Measurements from ENCODE around the gene DCX. TPM values are rescaled to one million over a fixed set of nuclear protein-coding genes. Genes with fewer than 3 reads are reported as not detected.

DCX gene
- total RNA-seq, 2 donors from 2014 or later, result not detected

DNA sequence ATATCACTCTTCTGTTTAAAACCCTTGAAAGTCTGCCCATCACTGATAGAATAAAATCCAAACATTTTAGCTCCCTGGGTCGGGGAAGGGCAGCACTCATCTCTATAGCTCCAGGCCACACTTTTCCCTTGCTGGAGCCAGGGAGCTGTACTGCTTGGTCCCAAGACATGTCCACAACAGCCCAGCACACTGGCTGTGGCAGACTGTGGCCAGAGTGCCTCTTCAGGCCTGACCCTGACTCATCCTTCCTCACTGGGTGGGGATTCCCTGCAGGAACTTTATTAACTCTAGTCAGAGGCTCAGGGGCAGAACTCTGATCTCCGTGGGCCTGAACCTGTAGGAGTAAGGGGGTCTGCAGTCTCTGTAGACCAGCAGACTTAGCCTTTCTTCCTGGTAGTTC, 71.9 kb downstream of the DCX start:
- peaks cover 0 to 4% of the 10 kb centered on the region in 2 donors for H3K9me3 Mint-ChIP-seq
- no peak overlapping the region for H3K27ac Mint-ChIP-seq
- no peaks in the 10 kb centered on the region for H3K36me3 Mint-ChIP-seq
- DNase-seq (ENCODE audit: low spot score in 2 of 2), result no peak
- ATAC-seq, result no peak

DNA sequence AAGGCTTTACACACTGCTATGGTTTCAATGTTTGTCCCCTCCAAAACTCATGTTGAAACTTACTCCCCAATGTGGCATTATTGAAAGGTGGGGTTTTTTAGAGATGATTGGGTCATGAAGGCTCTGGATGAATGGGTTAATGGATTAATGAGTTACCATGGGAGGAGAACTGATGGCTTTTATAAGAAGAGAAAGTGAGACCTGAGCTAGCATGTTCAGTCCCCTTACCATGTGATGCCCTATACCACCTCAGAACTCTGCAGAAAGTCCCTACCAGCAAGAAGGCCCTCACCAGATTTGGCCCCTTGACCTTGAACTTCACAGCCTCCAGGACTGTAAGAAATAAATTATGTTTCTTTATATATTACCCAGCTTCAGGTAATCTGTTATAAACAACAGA, 72.8 kb downstream of the DCX start:
- Mint-ChIP-seq H3K27ac (no peak overlapping the region), H3K36me3 (no peaks in the 10 kb centered on the region), H3K9me3 (peaks cover 0 to 4% of the 10 kb centered on the region in 2 donors)
- no peak for ATAC-seq
- DNase-seq (ENCODE audit: low spot score in 2 of 2), result no peak

DNA sequence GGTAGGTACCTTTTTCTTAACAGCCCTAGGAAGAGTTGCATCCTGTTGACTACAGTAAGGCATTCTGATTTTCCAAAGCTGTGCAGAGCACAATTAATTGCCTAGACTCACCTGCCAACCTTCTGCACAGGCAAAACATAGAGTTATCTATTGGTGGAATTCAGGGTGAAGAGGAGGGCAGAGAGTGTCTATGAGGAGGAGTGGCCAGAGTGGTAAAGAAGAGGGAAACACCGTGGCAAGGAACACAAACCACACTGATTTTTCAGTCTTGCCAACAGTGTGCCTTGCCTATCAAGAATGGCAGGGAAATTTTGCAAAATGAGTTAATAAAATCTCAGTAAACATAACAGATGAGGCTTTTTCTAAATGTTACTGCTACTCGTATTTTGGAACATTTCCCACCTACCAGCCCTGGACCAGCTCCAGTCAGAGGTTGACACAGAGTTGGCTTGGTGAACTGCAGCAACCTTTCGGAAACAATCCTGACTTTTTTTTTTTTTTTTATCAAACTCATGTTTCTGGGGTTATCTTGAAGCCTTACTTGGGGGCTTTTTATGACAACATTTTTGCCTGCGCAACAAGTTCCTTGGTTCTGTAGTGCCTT, 73.8 kb downstream of the DCX start:
- peaks cover 0 to 4% of the 10 kb centered on the region in 2 donors for H3K9me3 Mint-ChIP-seq
- H3K36me3 Mint-ChIP-seq, result no peaks in the 10 kb centered on the region
- ATAC-seq, result no peak
- H3K27ac Mint-ChIP-seq, result no peak overlapping the region
- no peak for DNase-seq (ENCODE audit: low spot score in 2 of 2)

DNA sequence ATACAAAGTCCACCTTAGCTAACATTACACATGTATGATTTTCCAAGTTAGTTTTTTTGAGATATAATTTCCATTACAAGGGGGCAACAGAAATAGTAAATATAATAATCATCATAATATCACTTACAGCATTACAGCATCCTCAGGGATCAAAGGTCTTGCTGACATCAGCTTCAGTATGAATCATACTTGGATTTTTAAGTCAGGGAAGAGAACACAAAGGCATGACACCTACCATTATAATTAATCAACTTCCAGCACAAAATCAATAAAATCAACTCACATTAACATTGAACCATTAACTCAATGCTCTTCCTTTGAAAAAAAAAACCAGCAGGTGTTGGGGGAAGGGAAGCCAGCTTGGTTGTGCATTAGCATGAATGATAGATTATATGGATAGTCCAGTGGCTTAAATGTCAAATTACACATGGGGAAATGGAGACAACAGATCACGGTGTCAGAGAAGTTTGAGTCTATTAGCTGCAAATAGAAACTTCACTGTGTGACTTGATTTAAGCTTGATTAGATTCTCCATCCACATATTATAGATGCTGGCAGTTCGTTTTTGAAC, 74.8 kb downstream of the DCX start:
- no peaks in the 10 kb centered on the region for H3K9me3 Mint-ChIP-seq
- no peak for DNase-seq (ENCODE audit: low spot score in 2 of 2)
- H3K27ac Mint-ChIP-seq, result no peak overlapping the region
- no peaks in the 10 kb centered on the region for H3K36me3 Mint-ChIP-seq
- ATAC-seq, result no peak

DNA sequence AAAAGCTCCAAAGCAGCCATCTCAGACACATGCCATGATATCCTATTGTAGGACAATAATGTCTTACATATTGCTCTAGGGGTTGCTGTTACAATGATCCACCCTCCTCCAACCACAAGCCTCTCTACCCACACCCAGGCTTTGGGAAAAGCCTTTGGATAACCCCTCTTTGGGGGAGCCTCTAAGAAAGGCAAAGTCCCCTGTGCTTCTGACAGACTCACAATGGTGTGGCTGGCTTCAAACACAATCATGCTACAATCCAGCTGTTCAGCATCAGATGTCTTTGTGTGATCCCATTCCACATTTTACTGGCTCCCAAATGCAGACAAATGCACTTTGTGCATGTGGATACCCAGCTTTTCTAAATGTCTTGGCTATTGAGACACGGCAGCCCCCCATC, 75.9 kb downstream of the DCX start:
- Mint-ChIP-seq H3K27ac (no peak overlapping the region), H3K36me3 (no peaks in the 10 kb centered on the region), H3K9me3 (no peaks in the 10 kb centered on the region)
- no peak for ATAC-seq
- no peak for DNase-seq (ENCODE audit: low spot score in 2 of 2)

DNA sequence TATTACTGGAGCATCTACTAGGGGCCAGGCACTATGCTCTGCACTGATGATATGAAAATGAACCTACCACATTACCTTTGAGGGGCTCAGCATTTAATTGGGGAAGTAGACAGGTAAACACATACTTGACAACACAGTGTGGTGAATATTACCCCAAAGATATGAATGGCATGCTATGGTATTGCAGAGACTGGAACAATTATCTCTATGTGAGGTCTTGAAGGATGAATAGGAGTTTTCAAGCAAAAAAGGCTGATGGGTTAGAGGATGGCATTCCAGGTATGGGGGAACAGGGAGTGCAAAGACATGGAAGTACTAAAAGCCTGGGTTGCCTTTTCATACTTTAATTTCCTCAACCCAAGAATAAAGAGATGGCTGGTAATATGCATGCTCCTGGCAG, 82.6 kb downstream of the DCX start:
- H3K36me3 Mint-ChIP-seq, result no peaks in the 10 kb centered on the region
- ATAC-seq (no peak), DNase-seq (ENCODE audit: low spot score in 2 of 2) (no peak)
- no peaks in the 10 kb centered on the region for H3K9me3 Mint-ChIP-seq
- H3K27ac Mint-ChIP-seq, result no peak overlapping the region

DNA sequence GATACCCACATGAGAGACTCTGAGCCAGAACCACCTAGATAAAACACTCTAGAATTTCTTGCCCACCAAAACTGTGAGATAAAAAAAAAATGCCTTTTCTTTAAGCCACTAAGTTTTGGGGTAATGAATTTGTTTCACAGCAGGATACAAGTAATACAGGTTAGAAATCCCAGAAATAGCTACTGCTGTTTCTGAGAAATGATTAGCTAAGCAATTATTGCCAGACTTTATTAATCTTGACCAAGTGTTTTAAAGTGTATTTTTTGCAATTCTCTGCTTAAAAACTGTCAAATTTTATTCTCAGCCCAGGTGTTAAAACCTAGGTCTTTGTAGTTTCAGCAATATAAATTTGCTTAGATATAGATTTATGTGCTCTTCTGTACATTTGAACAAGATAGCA, 83.1 kb downstream of the DCX start:
- Mint-ChIP-seq H3K36me3 (no peaks in the 10 kb centered on the region), H3K27ac (no peak overlapping the region), H3K9me3 (no peaks in the 10 kb centered on the region)
- ATAC-seq (no peak), DNase-seq (ENCODE audit: low spot score in 2 of 2) (no peak)

DNA sequence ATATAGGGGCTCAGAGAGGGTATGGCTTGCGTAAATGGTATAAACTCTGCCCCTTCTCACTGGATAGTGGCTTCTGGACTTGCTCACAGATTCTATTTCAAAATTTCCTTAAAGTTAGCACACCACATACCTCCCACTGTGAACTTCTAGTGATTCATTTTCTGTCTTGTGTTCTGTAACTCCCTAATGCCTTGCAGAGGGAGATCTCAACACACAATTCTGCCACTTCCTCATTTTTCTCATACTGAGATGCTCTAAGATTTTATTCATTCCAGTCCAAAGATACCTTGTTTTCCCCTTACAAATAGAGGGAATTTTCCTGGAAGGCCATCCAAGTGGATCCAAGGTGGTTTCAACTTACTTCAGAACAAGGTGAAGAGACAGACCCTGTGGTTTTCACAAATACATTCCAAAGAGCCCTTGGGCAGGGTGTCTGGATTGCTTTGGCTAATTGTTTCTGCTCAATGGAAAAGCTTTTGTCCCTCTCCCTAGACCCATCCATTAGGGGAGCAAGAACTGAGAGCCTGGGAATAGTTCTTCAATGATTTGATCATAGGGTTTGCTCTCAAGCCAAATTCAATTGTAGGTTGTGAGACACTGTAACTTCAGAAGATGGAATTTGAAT, 89.6 kb downstream of the DCX start:
- ATAC-seq (no peak), DNase-seq (ENCODE audit: low spot score in 2 of 2) (no peak)
- Mint-ChIP-seq H3K36me3 (no peaks in the 10 kb centered on the region), H3K27ac (no peak overlapping the region), H3K9me3 (no peaks in the 10 kb centered on the region)

DNA sequence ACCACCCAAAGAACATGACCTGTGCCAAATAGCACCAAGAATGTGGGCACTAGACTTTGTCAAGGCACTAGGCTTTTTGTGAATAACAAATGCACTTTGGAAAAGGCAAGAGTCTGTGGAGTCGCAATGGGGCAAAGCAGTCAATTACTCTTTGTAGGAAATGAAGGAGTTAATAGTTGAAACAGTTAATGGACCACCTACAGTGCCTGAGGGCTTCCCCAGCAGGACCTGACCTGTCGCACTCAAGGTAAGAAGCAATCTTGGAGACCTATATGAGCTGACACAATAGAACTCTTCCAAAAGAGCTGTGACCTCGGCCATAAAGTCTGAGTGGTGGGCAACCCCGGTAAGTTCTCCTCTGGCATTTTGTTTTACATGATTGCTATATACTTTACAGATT, 92.5 kb downstream of the DCX start:
- ATAC-seq (no peak), DNase-seq (ENCODE audit: low spot score in 2 of 2) (no peak)
- H3K27ac Mint-ChIP-seq, result no peak overlapping the region
- H3K36me3 Mint-ChIP-seq, result no peaks in the 10 kb centered on the region
- no peaks in the 10 kb centered on the region for H3K9me3 Mint-ChIP-seq

DNA sequence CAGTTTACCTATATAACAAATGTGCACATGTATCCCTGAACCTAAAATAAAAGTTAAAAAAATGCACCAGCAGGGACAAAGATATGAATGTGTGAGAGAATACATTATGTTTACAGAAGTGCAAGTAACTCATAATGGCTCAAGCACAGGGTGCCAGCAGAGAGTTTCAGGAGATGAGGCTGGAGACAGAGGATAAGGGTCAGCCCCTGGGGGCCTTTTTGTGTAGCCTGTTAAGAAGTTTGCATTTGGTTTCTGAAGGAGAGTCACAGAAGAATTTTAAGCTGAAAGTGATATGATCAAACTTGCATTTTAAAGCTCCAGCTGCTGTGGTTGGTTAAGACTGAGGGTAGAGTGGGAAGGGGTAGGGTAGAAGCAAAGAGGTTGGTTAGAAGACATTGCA, 93.1 kb downstream of the DCX start:
- Mint-ChIP-seq H3K36me3 (no peaks in the 10 kb centered on the region), H3K9me3 (no peaks in the 10 kb centered on the region), H3K27ac (no peak overlapping the region)
- ATAC-seq, result no peak
- DNase-seq (ENCODE audit: low spot score in 2 of 2), result no peak

DNA sequence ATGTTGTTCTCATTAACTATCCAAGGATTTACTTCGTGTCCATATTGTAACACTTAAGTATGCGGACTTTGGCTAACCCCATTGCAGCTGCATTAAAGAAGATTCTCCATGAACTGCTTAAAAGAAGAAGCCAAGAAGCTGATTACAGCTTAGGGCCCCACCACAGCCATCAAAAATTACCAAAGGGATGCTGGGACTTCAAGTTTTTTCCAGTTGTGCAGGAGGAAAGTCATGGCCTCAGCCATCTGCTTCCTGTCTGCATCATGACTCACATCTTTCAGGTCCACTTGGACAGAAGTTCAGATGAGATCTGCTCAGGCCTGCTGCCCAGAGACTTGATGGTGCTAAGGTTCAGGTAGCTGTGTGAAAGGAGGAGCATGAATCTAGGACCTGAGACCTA, 102.9 kb downstream of the DCX start:
- no peaks in the 10 kb centered on the region for H3K9me3 Mint-ChIP-seq
- H3K36me3 Mint-ChIP-seq, result no peaks in the 10 kb centered on the region
- no peak for DNase-seq (ENCODE audit: low spot score in 2 of 2)
- ATAC-seq, result no peak
- no peak overlapping the region for H3K27ac Mint-ChIP-seq

DNA sequence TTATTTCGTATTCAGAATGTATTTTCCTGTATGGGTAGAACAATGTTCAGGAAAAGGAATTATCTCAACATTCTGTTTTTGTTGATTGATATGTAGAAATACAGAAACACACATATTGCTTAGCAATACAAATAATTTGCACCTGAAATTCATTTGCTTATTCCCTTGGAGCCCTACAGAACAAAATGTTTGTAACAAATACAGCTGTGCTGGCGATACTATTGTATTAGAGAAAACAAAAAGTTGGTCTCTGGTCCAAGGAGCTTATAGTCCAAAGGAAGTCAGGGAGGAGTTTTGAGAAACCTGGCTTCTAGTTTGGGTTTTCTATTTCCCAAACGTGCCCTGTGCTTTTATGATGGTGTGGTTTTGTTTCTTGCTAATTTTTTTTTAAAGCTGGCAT, 104.0 kb downstream of the DCX start:
- ATAC-seq (no peak), DNase-seq (ENCODE audit: low spot score in 2 of 2) (no peak)
- Mint-ChIP-seq H3K9me3 (no peaks in the 10 kb centered on the region), H3K27ac (no peak overlapping the region), H3K36me3 (no peaks in the 10 kb centered on the region)

DNA sequence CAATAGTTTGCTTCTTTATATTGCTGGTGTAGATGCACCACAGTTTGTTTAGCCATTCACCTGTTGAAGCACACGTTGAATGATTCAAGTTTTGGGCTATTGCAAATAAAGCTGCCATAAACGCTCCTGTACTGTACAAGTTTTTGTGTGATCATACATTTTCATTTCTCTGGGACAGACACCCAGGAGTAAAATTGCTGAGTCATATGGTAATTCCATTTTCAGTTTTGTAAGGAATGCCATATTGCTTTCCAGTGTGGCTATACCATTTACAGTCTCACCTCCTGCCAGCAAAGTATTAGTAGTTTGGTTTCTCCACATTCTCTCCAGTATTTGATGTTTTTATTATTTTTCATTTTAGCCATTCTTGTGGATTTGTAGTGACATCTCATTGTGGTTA, 109.7 kb downstream of the DCX start:
- Mint-ChIP-seq H3K27ac (no peak overlapping the region), H3K36me3 (no peaks in the 10 kb centered on the region), H3K9me3 (no peaks in the 10 kb centered on the region)
- ATAC-seq (no peak), DNase-seq (ENCODE audit: low spot score in 2 of 2) (no peak)

DNA sequence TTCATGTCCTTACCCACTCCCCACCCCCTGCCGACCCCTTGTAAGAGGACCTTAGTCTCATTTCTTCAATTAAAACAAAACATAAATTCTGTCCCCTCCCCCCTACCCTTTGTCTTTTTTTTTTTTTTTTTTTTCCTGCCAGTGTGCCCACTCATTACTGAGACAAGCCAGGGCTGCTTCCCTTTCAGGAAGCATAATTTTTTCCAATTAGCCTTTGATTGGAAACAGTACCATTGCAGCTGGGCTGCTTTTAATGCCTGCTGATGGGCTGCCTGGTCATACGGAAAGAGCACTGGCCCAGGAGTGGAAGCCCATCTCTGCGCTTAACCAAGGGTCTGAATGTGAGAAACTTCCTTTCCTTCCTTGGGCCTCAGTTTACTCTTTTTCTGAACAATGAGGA, 123.2 kb downstream of the DCX start:
- DNase-seq (ENCODE audit: low spot score in 2 of 2) (no peak), ATAC-seq (no peak)
- Mint-ChIP-seq H3K27ac (no peak overlapping the region), H3K36me3 (no peaks in the 10 kb centered on the region), H3K9me3 (no peaks in the 10 kb centered on the region)

DNA sequence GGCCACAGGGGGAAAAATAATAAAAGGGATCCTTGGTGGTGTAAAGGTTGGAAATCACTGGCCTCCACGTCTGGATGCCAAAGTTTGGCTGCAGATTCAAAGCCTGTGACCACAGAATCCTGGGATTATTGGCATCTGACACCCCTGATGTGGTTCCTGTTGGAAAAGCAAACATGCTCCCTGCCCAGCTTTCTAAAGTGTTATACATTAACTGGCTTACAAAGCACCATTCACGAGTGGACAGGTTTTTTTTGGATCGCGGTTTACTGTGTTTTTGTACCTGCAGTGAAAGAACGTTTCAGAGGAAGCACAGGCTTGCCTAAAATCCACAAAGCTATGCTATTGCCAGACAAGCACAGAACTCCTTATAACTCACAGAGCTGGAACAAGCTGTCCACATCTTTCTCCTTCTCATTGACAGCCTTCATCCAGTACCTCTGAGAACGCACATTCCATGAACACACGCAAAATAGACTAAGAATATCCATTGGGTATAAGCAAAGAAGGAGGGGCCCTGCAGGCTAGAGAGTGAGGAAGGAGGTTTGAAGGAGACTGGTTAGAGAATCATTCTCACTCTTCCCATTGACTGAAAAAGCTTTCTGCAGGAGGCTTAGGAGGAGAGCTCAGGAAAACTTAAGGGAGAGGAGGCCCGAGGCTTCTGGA, 127.2 kb downstream of the DCX start:
- Mint-ChIP-seq H3K36me3 (no peaks in the 10 kb centered on the region), H3K27ac (no peak overlapping the region), H3K9me3 (peaks cover 0 to 3% of the 10 kb centered on the region in 2 donors)
- no peak for DNase-seq (ENCODE audit: low spot score in 2 of 2)
- ATAC-seq, result no peak

DNA sequence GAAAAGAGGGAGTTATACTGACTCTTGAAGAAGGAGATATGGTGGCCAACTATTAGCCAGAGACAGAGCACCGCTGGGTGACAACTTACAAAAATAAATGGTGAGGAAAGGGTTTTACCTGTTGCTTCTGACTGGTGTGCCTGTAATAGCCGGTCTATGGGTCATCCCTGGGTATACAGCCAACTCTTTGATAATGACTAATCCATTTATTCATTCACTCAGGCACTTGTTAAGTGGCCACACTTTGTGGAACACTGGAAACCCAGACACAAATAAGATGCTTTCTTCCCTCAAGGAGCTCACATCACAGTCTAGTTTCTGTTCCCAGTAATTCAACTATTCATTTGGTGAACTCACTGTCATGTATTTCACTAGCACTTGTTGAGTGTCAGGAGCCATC, 128.5 kb downstream of the DCX start:
- ATAC-seq (no peak), DNase-seq (ENCODE audit: low spot score in 2 of 2) (no peak)
- H3K36me3 Mint-ChIP-seq, result no peaks in the 10 kb centered on the region
- no peak overlapping the region for H3K27ac Mint-ChIP-seq
- H3K9me3 Mint-ChIP-seq, result peaks cover 0 to 3% of the 10 kb centered on the region in 2 donors

DNA sequence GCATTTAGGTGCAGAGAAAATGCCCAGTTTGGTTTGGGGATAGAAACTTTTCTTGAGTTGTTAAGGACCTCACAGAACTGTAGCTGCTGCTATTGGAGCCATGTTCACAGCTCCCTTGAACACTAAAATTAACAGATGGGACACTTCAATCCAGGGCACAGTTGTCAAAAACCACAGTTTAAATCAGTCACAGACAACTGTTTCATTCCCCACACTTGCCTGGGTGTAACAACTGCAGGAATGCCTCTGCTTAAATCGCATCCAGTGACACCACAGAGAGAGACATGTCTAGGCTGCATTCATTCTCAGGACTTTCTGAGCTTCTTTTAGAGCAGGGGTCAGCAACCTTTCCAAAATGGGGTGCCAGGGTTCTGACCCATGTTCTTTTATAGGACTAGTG, 129.0 kb downstream of the DCX start:
- Mint-ChIP-seq H3K36me3 (no peaks in the 10 kb centered on the region), H3K27ac (no peak overlapping the region), H3K9me3 (peaks cover 0 to 3% of the 10 kb centered on the region in 2 donors)
- no peak for ATAC-seq
- DNase-seq (ENCODE audit: low spot score in 2 of 2), result no peak

DNA sequence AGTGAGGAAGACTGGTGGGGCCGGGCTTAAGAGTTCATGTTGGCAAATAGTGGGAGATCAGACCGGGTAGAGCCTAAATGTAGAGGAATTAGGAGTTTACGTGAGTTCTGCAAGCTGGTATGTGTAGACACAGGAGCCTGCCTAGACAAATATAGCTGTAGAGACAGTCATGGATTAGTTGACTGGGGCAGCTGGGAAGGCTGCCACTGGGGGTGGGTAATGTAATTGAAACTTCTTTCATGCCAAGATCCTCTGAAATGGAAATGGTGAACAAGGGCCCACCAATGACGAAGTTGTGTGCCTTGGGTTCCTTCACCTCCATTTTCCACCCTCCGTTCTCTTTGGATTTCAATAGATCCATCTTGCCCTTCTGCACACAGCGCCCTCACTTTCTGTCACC, 129.9 kb downstream of the DCX start:
- Mint-ChIP-seq H3K27ac (no peak overlapping the region), H3K9me3 (peaks cover 0 to 3% of the 10 kb centered on the region in 2 donors), H3K36me3 (no peaks in the 10 kb centered on the region)
- DNase-seq (ENCODE audit: low spot score in 2 of 2) (no peak), ATAC-seq (no peak)
